Measurements from ENCODE around the gene ZCCHC14.
"Not testable (repeated sequence)": the region's sequence is repeated elsewhere in the genome, so short reads cannot be mapped to it uniquely, and the experiment has no call there.

The ZCCHC14 gene

GRCh38 chr16:87387942-87388817, 104.6 kb downstream of the ZCCHC14 start:
- DNase-seq (ENCODE audit: low read depth in 2 of 2): peak; percentile 99 to 100
- TF ChIP-seq, protein P1, sequence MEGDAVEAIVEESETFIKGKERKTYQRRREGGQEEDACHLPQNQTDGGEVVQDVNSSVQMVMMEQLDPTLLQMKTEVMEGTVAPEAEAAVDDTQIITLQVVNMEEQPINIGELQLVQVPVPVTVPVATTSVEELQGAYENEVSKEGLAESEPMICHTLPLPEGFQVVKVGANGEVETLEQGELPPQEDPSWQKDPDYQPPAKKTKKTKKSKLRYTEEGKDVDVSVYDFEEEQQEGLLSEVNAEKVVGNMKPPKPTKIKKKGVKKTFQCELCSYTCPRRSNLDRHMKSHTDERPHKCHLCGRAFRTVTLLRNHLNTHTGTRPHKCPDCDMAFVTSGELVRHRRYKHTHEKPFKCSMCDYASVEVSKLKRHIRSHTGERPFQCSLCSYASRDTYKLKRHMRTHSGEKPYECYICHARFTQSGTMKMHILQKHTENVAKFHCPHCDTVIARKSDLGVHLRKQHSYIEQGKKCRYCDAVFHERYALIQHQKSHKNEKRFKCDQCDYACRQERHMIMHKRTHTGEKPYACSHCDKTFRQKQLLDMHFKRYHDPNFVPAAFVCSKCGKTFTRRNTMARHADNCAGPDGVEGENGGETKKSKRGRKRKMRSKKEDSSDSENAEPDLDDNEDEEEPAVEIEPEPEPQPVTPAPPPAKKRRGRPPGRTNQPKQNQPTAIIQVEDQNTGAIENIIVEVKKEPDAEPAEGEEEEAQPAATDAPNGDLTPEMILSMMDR (IDR thresholded peaks at IDR 0.05; ENCODE audit: low read depth, low read length): no peak
- peak overlapping the region in 1 of 2 donors; percentile 2 for H3K4me3 ChIP-seq (replicated peaks in 1 of 2; ENCODE audit: low read depth in 2 of 2, low read length in 2 of 2)

- H3K4me3 ChIP-seq (replicated peaks in 1 of 2; ENCODE audit: low read depth in 2 of 2, low read length in 2 of 2): peak overlapping the region; percentile 60 to 77
- DNase-seq (ENCODE audit: low read depth in 2 of 2): not testable (repeated sequence)
Observed at GRCh38 chr16:87384875-87385167, 108.0 kb downstream of the ZCCHC14 start.

GRCh38 chr16:87384162-87384874, 108.5 kb downstream of the ZCCHC14 start:
- TF ChIP-seq, protein P1 (IDR thresholded peaks at IDR 0.05; ENCODE audit: low read depth, low read length): no peak
- no peak for DNase-seq (ENCODE audit: low read depth in 2 of 2)
- H3K4me3 ChIP-seq (replicated peaks in 1 of 2; ENCODE audit: low read depth in 2 of 2, low read length in 2 of 2): peak overlapping the region; percentile 60 to 77

DNA sequence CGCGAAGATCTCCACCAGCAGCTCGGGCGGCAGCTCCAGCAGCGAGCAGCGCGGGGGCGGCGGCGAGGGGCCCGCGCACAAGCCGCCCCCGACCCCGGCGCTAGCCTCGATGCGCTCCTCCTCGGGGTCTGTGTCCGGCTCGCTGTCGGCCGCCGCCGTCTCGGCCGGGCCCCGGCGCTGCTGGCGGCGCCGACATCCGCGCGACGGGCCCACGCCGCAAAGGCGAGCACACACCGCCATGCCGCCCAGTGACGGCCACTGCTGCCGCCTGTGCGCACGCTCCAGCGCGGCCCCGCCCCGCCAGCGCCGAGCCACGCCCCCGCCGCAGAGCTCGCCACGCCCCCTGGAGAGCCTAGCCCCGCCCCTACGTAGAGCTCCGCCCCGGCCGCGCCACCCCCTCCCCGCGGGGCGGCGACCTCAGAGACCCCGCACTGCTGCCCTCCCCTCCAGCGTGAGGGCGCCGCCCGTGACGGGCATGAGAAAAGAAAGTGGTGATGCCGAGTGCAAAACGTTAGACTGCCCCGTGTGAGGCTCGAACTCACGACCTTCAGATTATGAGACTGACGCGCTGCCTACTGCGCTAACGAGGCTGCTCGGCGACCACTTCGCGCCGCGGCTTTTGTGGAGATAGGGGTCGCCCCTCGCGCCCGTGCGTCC, 109.2 kb downstream of the ZCCHC14 start, which contains the start of gene FBXO31:
TSS of gene FBXO31 (minus strand) at position 272 of the 657 bp plus-strand sequence. CDS start at position 240, 32 bp downstream.
- TF ChIP-seq, protein P1 (IDR thresholded peaks at IDR 0.05; ENCODE audit: low read depth, low read length): no peak
- peak within 1 kb of the TSS; percentile 75 to 77 for H3K4me3 ChIP-seq (replicated peaks in 1 of 2; ENCODE audit: low read depth in 2 of 2, low read length in 2 of 2)
- peak; percentile 93 to 94 for DNase-seq (ENCODE audit: low read depth in 2 of 2)

GRCh38 chr16:87382023-87382785, 110.6 kb downstream of the ZCCHC14 start:
- H3K4me3 ChIP-seq (replicated peaks in 1 of 2; ENCODE audit: low read depth in 2 of 2, low read length in 2 of 2): peak overlapping the region; percentile 75 to 77
- TF ChIP-seq, protein P1 (IDR thresholded peaks at IDR 0.05; ENCODE audit: low read depth, low read length): no peak
- no peak for DNase-seq (ENCODE audit: low read depth in 2 of 2)

DNA sequence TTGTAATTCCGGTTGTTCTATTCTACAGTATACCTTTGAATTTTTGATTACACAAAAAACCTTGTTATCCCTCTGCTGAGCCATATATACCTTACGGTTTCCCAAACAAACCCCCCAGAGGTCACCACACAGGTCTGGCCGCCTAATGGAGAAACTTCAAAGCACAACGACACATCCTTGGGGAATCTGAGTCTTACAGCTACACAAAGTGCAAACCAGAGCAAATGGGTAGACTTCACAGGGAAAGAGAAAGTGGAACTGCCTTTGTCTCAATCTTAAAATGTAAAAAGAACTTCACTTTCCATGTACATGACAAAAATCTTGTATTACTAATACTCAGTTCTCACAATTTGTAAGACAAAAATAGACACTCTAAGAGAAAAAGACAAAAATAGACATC, 111.9 kb downstream of the ZCCHC14 start:
- DNase-seq (ENCODE audit: low read depth in 2 of 2): peak; percentile 47 to 53
- TF ChIP-seq, protein P1 (IDR thresholded peaks at IDR 0.05; ENCODE audit: low read depth, low read length): peak; percentile 8
- peak overlapping the region; percentile 30 to 77 for H3K4me3 ChIP-seq (replicated peaks in 1 of 2; ENCODE audit: low read depth in 2 of 2, low read length in 2 of 2)
